WI38 (cell line): ENCODE results near the gene OR10G7.
"Not testable (repeated sequence)": the region's sequence is repeated elsewhere in the genome, so short reads cannot be mapped to it uniquely, and the experiment has no call there.

Experiments
- H3K4me3 ChIP-seq: 2 replicates; pipeline ENCODE4 v1.5.1; 2011; ENCODE audit warnings: low read depth, mild to moderate bottlenecking, control low read depth, low read length
- TF ChIP-seq, protein P1 (sequence below): IDR thresholded peaks from 2 replicates; pipeline ENCODE4 v1.5.1; 2012; ENCODE audit warnings: low read depth, mild to moderate bottlenecking, control low read depth, low read length

OR10G7 gene

GRCh38 chr11:124043420-124043819 is 2.3 kb upstream of the OR10G7 start:
- TF ChIP-seq, protein P1, sequence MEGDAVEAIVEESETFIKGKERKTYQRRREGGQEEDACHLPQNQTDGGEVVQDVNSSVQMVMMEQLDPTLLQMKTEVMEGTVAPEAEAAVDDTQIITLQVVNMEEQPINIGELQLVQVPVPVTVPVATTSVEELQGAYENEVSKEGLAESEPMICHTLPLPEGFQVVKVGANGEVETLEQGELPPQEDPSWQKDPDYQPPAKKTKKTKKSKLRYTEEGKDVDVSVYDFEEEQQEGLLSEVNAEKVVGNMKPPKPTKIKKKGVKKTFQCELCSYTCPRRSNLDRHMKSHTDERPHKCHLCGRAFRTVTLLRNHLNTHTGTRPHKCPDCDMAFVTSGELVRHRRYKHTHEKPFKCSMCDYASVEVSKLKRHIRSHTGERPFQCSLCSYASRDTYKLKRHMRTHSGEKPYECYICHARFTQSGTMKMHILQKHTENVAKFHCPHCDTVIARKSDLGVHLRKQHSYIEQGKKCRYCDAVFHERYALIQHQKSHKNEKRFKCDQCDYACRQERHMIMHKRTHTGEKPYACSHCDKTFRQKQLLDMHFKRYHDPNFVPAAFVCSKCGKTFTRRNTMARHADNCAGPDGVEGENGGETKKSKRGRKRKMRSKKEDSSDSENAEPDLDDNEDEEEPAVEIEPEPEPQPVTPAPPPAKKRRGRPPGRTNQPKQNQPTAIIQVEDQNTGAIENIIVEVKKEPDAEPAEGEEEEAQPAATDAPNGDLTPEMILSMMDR, result no peak
- H3K4me3 ChIP-seq, result no peak overlapping the region

GRCh38 chr11:124039557-124039956 is 1.6 kb downstream of the OR10G7 start:
- TF ChIP-seq, protein P1, result no peak
- no peak overlapping the region for H3K4me3 ChIP-seq

- TF ChIP-seq, protein P1, result no peak
- H3K4me3 ChIP-seq, result no peak overlapping the region
Observed at GRCh38 chr11:124036666-124037065, 4.5 kb downstream of the OR10G7 start.

DNA sequence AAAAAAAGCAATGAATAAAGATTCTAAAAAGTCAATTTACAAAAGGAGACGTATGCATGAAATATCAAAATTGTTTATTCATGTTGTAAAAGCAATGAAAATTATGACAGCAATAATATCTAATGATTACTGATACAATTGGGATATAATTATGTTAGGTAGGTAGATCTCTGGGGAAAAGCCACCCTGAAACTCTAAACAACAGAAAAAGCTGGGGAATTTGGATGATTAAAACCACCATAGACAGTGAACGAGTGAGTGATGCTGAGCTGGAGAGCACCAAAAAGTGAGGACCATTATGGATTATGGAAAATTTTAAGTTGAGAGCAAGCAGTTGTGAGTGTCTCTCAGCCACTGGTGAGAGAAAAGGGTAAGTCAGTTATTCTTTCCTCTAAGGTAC is 14.6 kb downstream of the OR10G7 start, which contains the start of gene OR10G8:
Gene OR10G8, plus strand, starts transcription at position 301 of the 400 bp plus-strand sequence. CDS start 2,825 bp downstream, outside the sequence.
- TF ChIP-seq, protein P1, result no peak
- H3K4me3 ChIP-seq, result no peak within 1 kb of the TSS

DNA sequence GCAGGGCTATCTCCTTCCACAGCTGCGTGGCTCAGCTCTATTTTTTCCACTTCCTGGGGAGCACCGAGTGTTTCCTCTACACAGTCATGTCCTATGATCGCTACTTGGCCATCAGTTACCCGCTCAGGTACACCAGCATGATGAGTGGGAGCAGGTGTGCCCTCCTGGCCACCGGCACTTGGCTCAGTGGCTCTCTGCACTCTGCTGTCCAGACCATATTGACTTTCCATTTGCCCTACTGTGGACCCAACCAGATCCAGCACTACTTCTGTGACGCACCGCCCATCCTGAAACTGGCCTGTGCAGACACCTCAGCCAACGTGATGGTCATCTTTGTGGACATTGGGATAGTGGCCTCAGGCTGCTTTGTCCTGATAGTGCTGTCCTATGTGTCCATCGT is 25.3 kb downstream of the OR10G7 start:
- H3K4me3 ChIP-seq, result not testable (repeated sequence)

DNA sequence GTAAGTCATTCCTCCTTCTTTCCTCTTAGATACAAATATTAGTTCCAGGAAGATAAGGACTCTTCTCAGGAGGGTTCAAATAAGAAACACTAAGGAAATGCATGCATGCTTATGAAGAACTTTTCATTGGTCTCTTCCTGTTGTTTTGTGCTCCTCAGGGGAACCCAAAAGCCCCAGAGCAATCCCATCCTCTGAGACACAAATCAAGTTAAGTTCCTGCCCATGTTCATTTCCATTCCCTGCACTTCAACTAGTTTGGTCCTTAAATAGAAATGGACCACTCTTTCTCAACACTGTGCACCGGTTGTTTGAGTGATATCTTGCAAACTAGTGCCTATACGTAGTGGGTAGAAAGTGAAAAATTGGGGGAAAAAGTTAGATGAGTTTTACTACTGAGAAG is 28.4 kb downstream of the OR10G7 start, which contains the start of gene OR10G4:
Gene OR10G4, plus strand, starts transcription at position 301 of the 400 bp plus-strand sequence. CDS start 2,578 bp downstream, outside the sequence.
- H3K4me3 ChIP-seq, result no peak within 1 kb of the TSS

GRCh38 chr11:123995119-123995518 is 46.0 kb downstream of the OR10G7 start, which contains the start of gene OR10G6:
TSS of gene OR10G6 (minus strand) at chr11:123995161. CDS start at chr11:123995161, 0 bp downstream.
- TF ChIP-seq, protein P1, result no peak
- no peak within 1 kb of the TSS for H3K4me3 ChIP-seq

More for the DNA sequence above, 28.4 kb downstream of the OR10G7 start, which contains the start of gene OR10G4:
- TF ChIP-seq, protein P1, result no peak
